HG03045 (cell line): ENCODE results near the gene UNC13A.
"Not testable (repeated sequence)": the region's sequence is repeated elsewhere in the genome, so short reads cannot be mapped to it uniquely, and the experiment has no call there.

Experiments
- ATAC-seq: cut with Tn5 transposase; IDR thresholded peaks from one replicate; pipeline ENCODE4 v1.9.1; 2021; ENCODE audit warnings: mild to moderate bottlenecking, moderate library complexity; ENCODE audit not compliant: unreplicated experiment

Gene UNC13A

DNA sequence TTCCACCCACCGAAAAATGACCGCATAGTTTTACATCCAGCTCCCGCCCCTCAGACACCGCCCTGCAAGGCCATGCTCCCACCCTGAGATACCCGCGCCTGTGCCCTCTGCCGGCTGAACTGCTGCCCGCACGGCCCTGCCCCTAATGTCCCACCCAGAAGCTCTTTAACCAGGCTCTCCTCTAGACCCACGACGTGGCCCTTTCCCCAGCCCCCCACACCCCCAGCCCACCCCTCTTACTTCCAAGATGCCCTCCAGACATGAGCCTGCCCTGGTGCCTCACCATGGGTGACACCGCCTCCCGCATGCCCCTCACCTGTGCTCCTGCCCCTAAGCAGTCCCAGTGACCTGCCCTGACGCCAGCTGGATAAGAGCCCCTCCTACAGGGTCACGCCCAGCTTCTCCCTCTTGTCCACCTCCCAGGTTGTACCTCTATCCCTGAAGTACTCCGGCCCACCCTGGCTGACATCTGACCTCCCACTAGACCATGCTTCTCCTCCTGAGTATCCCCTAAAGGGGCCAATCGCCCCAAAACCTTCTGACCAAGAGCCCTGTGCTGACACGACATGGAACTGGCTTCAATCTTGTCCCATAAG, 81.5 kb downstream of the UNC13A start:
- no peak for ATAC-seq

DNA sequence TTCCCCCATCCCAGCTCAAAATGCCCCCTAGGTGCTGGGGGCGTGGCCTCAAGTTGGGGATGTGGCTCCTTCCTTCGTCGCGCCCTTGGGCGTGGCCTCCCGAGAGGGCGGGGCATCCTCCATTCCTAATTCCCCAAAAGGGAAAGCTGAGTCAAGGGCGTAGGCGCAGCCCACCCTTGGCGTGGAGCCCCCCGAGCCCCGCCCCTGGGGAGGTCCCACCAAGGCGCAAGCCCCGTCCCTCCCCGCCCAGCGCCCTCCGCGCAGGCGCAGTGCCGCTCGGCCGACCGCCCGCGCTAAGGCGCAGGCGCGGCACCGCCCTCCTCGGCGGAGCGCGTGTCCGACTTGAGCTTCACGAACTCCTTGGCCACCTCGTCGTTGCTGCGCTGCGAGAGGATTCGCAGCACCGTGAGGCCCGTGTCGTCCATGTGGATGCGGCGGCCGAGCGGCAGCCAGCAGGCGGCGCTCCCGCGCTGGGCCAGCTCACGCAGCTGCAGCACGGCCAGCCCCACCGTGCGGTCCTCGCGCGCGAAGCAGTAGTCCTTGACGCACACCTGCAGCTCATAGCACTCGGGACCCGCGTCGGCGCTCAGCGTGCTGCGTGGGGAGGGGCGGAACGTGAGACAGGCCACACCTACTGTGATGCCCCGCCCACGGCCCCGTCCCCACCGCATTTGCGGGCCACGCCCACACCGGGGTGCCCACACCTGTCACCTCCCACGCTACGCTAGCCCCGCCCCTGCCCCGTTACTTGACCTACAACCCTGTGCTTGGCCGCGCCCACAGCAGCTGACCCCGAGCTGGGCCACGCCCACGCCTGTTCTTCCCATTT, 82.2 kb downstream of the UNC13A start:
- ATAC-seq = peak; percentile 63

GRCh38 chr19:17605117-17605516, 83.0 kb downstream of the UNC13A start:
- no peak for ATAC-seq

- ATAC-seq = no peak
Observed at GRCh38 chr19:17604372-17605025, 83.7 kb downstream of the UNC13A start.

GRCh38 chr19:17602872-17603510, 85.2 kb downstream of the UNC13A start:
- ATAC-seq = no peak

- no peak for ATAC-seq
Observed at GRCh38 chr19:17602217-17602616, 85.9 kb downstream of the UNC13A start.

DNA sequence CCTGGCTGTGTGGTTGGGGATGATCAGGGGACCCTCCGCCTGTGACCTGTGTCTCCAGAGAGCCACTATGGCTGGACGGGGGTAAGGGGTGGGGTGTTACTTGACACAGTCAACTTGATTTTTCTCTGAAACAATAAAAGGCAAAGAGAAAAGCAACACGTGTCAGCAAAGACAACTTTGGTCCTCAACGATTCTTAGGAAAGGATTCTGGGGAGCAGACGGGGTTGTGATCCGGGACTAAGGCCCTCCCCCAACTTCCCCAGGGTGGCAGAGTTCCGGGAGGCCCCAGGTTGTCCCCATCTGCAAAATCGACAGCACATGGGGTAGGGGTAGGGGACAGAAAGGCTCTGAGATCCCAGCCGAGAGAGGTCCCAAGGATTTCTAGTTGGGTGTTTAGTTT, 86.5 kb downstream of the UNC13A start:
- ATAC-seq = no peak

DNA sequence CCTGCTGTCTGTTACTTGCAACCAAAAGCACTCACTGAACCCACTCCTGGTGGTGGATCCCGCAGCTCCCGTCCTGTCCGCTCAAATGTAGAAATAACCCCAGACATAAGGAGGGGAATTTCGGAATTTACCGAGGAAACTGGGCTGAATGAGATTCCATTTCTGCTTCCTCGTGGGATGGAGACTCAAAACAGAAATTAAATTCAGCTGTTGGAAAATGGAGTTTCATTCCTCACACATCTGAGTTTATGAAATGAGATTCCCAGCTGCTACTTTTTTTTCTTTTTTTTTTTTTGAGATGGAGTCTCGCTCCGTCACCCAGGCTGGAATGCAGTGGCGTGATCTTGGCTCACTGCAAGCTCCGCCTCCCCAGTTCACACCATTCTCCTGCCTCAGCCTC, 88.4 kb downstream of the UNC13A start:
- no peak for ATAC-seq

DNA sequence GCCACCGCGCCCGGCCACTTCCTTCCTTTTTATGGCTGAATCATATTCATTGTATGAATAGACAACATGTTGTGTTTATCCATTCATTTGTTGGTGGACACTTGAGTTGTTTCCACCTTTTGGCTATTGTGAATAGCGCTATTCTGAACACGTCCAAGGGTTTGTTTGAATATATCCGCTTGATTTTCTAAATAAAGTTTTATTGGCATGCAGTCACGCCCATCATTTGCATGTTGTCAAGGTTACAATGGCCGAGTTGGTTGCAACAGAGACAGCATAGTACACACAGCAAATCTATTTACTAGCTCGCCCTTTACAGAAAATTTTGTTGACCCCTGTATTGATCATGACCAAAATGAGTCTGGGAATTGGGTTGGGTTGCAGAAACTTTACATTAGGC, 89.2 kb downstream of the UNC13A start:
- ATAC-seq = no peak

DNA sequence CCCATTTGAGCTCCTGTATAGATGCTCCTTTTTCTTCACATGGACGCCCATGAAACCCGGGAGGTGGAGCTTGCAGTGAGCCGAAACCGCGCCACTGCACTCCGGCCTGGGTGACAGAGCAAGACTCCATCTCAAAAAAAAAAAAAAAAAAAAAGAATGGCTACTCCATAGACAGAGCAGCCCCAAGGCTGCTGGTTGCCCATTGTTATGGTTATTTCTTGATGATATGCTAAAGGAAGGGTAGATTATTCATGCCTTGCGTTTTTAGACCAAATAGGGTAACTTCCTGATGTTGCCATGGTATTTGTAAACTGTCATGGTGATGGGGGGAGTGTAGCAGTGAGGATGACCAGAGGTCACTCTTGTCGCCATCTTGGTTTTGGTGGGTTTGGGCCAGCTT, 90.1 kb downstream of the UNC13A start:
- not testable (repeated sequence) for ATAC-seq

DNA sequence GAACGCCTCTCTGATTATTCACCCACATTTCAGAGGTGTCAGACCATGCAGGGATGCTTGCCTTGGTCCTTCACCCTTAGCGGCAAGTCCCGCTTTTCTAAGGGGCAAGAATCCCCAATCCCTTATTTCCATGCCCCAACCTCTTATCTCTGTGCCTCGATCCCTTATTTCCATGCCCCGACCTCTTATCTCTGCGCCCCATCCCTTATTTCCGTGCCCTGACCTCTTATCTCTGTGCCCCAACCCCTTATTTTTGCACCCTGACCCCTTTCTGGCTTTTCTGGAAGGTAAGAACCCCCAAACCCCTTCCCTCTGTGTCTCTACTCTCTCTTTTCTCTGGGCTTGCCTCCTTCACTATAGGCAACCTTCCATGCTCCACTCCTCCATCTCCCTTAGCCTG, 93.9 kb downstream of the UNC13A start:
- ATAC-seq = not testable (repeated sequence)

DNA sequence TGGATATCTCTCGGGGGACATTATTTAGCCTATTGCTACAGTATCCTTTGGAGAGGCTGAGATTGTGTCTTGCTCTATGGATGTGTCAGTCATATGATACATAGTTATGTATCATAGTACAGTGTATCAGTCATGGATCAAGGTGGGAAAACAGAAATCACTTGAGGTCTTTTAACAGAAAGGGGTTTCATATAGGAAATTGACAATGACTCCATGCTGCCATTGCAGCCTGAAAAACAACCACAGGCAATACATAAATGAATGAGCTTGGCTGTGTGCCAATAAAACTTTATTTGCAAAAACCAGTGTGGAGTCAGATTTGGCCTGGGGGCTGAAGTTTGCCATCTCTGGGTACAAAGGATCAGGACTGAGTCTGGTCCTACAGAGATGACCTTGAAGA, 97.3 kb downstream of the UNC13A start:
- no peak for ATAC-seq

DNA sequence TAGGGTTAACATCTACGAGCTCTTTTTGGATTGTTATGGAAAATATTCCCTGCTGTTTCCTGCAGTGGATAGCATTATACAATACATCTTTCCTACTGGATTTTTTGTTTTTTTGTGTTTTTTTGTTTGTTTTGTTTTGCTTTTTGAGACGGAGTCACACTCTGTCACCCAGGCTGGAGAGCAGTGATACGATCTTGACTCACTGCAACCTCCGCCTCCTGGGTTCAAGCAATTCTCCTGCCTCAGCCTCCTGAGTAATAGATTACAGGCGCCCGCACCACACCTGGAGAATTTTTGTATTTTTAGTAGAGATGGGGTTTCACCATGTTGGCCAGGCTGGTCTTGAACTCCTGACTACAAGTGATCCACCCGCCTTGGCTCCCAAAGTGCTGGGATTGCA, 102.8 kb downstream of the UNC13A start:
- not testable (repeated sequence) for ATAC-seq

DNA sequence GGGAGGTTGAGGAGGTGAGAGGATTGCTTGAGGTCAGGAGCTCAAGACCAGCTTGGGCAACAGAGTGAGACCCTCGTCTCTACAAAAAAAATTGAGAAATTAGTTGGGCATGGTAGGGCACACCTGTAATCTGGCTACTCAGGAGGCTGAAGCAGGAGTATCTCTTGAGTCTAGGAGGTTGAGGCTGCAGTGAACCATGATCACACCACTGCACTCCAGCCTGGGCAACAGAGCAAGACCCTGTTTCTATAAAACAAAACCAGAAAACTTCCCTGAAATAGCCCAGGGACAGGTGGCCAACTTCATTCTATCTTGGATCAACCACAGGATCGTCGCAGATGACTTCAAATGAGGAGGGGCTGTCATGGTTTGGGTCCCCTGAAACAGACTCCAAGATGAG, 104.0 kb downstream of the UNC13A start:
- no peak for ATAC-seq

DNA sequence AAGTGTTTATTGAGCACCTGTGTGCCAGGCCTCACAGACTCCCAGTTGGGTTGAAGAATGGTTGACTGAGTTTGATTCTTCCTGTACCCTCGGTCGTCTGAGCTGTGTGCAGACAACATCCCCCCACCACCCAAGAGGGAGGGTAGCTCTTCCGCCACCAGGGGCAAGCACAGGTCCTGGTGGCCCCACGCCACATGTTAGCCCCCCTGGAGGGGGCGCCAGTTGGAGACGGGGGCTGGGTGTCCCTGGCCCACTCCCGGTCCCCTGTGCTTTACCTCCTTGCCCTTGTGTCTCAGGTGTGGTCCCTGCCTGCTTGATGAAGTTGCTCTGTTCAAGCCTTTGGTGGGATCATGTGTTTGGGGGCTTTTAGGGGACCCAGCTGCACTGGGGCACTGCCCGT, 105.5 kb downstream of the UNC13A start:
- ATAC-seq = no peak

DNA sequence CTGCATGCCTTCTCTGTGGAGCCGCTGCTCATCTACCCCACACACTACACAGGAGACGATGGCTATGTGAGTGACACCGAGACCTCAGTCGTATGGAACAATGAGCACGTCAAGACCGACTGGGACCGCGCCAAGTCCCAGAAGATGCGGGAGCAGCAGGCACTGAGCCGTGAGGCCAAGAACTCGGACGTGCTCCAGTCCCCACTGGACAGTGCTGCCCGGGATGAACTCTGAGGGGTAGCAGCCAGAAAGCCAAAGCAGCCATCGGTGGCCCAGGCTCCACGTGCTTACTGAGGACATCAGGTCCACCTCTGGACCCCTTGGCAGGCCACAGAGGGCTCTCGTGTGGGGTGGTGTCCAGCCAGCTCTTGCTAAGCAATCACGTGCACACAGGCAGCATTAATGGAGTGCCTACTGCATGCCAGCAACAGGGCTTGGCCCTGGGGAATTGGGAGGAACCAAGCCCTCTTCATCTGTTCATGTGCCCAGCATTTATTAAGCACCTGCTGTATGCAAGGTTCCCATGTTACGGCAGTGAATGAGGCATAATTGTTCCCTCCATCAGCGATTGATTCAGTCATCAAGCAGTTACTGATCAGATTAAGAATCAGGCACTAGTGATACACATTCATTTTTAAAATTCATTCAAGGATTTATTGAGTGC, 106.8 kb downstream of the UNC13A start:
- ATAC-seq = no peak

DNA sequence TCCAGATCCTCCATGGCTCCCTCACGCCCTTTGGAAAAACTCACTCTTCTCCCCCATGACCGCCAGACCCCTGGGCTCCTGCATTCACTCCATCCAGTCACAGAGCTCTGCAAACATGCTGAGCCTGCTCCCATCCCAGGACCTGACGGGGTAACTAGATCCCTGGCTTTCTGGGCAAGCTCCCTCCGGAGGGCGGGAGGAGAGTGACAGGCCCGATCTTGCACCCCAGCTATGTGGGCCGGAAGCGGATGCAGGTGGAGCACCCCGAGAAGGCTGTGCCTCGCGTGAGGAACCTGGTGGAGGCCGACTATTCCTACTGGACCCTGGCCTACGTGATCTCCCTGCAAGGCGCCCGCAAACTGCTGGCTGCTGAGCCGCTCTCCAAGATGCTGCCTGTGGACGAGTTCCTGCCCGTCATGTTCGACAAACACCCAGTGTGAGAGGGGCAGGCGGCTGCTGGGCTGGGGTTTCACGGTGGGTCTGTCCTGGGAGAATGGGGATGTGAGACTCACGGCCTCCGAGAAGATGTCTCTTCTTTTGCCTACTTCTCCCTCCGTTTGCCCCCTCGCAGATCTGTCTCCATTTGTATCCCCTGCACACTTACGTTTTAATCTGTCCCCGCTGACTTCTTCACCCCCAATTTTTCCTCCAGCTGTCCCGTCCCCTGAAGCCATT, 107.5 kb downstream of the UNC13A start:
- no peak for ATAC-seq

GRCh38 chr19:17579661-17580244, 108.4 kb downstream of the UNC13A start:
- ATAC-seq = no peak

GRCh38 chr19:17577457-17578097, 110.6 kb downstream of the UNC13A start:
- ATAC-seq = no peak
